Measurements from ENCODE around the gene MESD.

MESD gene

DNA sequence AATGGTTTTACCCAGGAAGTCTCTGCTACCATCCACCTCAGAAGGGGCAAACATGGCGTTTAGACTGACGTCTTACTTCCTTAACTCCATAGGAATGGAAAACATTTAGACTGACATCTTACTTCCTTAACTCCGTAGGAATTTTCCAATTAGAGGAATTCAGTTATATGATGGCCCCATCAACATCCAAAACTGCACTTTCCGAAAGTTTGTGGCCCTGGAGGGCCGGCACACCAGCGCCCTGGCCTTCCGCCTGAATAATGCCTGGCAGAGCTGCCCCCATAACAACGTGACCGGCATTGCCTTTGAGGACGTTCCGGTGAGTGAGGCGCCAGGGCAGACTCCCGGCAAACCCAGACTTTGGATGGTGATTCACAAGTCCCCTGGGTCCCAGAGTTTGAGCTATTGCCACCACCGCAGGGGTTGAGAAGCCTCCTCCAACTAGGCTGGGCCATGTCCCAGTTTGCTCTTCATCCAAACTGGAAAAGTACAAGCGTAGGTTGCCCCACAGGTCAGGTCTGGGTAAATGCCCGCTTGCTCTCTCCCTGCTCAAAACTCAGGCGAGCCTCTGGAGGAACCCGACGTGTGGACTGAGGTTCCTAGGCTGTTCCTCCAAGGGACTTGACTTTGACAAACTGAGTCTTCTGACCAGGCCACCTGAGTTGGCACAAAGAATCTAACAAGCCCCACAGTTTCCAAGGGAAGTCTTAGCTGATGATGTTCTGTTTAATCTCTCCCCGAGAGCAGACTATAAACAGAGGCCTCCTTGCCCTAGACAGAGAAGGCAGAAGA is 57.7 kb downstream of the MESD start:
- no peak overlapping the region for H3K4me3 ChIP-seq (replicated peaks; ENCODE audit: low read depth, low read length)
- DNase-seq (ENCODE audit: extremely low read depth, low read depth) = no peak
- TF ChIP-seq, protein P1, sequence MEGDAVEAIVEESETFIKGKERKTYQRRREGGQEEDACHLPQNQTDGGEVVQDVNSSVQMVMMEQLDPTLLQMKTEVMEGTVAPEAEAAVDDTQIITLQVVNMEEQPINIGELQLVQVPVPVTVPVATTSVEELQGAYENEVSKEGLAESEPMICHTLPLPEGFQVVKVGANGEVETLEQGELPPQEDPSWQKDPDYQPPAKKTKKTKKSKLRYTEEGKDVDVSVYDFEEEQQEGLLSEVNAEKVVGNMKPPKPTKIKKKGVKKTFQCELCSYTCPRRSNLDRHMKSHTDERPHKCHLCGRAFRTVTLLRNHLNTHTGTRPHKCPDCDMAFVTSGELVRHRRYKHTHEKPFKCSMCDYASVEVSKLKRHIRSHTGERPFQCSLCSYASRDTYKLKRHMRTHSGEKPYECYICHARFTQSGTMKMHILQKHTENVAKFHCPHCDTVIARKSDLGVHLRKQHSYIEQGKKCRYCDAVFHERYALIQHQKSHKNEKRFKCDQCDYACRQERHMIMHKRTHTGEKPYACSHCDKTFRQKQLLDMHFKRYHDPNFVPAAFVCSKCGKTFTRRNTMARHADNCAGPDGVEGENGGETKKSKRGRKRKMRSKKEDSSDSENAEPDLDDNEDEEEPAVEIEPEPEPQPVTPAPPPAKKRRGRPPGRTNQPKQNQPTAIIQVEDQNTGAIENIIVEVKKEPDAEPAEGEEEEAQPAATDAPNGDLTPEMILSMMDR (IDR thresholded peaks at IDR 0.05; ENCODE audit: low read depth, low read length, missing control alignments) = no peak

GRCh38 chr15:80931191-80931590 is 58.4 kb downstream of the MESD start:
- no peak overlapping the region for H3K4me3 ChIP-seq (replicated peaks; ENCODE audit: low read depth, low read length)
- DNase-seq (ENCODE audit: extremely low read depth, low read depth) = no peak
- TF ChIP-seq, protein P1 (IDR thresholded peaks at IDR 0.05; ENCODE audit: low read depth, low read length, missing control alignments) = no peak

DNA sequence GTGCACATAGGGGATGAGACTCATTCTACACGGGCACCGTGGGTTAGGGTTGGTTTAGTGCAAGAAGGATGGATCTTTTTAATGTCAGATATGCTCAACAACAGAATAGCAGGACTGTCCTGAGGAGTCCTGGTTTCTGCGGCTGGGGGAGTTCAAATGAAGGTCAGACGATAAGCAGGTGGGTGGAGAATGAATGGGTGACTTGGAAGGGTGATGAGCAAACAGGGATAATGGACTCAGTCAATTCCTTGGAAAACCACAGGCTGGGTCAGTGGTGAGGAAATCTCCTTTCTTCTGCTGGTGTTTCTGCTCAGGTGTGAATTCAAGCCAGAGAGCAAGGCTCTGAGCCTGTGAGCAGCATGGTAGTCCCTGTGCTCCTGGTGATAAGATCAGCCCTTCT is 59.9 kb downstream of the MESD start:
- TF ChIP-seq, protein P1 (IDR thresholded peaks at IDR 0.05; ENCODE audit: low read depth, low read length, missing control alignments) = no peak
- H3K4me3 ChIP-seq (replicated peaks; ENCODE audit: low read depth, low read length) = no peak overlapping the region
- no peak for DNase-seq (ENCODE audit: extremely low read depth, low read depth)

DNA sequence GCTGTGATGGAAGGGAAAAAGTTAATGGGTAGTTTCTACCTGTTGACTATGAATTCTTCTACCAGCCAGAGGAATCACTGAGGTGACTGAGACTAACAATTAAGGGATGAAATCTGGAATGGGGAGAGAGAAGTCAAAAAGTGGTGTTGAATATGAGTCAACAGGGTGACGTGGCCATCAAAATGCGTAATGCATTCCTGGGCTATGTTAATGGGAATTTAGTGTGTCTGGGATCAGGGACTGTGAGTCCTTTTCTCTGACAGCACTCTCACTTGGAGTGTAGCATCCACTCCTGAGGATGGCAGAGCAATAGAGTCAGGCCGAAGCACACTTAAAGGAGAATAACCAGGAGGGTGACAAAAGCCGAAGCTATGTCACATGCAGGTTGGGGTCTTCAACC is 60.4 kb downstream of the MESD start:
- TF ChIP-seq, protein P1 (IDR thresholded peaks at IDR 0.05; ENCODE audit: low read depth, low read length, missing control alignments) = no peak
- no peak overlapping the region for H3K4me3 ChIP-seq (replicated peaks; ENCODE audit: low read depth, low read length)
- peak; percentile 19 for DNase-seq (ENCODE audit: extremely low read depth, low read depth)

DNA sequence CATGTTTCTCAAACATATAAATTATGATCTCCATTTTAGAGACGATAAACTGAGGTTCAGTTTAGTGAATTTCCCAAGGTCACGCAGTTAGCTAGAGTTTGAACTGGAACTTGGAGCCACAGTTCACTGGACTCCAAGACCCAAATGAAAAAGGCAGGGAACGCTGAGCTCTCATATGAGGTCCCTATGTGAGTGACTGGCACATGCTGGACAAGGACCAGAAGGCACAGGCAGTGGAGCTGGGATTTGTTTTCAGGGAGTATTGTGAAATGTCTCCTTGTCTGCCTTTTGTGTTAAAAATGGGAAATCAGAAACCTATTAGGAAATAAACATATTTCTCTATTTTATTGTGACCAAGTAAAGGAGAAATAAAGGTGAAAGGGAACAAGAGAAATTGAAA is 63.5 kb downstream of the MESD start:
- no peak for DNase-seq (ENCODE audit: extremely low read depth, low read depth)
- TF ChIP-seq, protein P1 (IDR thresholded peaks at IDR 0.05; ENCODE audit: low read depth, low read length, missing control alignments) = no peak

GRCh38 chr15:80925597-80926059 is 64.0 kb downstream of the MESD start:
- H3K4me3 ChIP-seq (replicated peaks; ENCODE audit: low read depth, low read length) = no peak overlapping the region
- no peak for DNase-seq (ENCODE audit: extremely low read depth, low read depth)
- TF ChIP-seq, protein P1 (IDR thresholded peaks at IDR 0.05; ENCODE audit: low read depth, low read length, missing control alignments) = no peak

More for the DNA sequence above, 63.5 kb downstream of the MESD start:
- H3K4me3 ChIP-seq (replicated peaks; ENCODE audit: low read depth, low read length) = no peak overlapping the region

Data from HFF-Myc (cell line).